WTC11 (cell line): Measurements from ENCODE around the gene FKBP10.

Experiments used
- ATF1 ChIP-seq: sonication (generic); formaldehyde crosslinking; IDR thresholded peaks from 2 replicates; pipeline ENCODE4 v1.8.1; 2023; ENCODE audit warnings: mild to moderate bottlenecking, moderate library complexity, missing genetic modification reagents
- JAZF1 ChIP-seq: fragments of 250-450 bp; sonication (Bioruptor Pico); IDR thresholded peaks from 2 replicates; pipeline ENCODE4 v1.9.0; 2021; ENCODE audit warnings: moderate library complexity, mild to moderate bottlenecking, inconsistent platforms
- MXD4 ChIP-seq: fragments of 250-450 bp; sonication (Bioruptor Pico); IDR thresholded peaks from 2 replicates; pipeline ENCODE4 v1.8.0; 2021; ENCODE audit warnings: mild to moderate bottlenecking, moderate library complexity, borderline replicate concordance
- SMAD3 ChIP-seq: sonication (generic); formaldehyde crosslinking; IDR thresholded peaks from 2 replicates; pipeline ENCODE4 v1.8.0; 2022; ENCODE audit warnings: missing genetic modification reagents, mild to moderate bottlenecking, borderline replicate concordance
- ZNF263 ChIP-seq: sonication (generic); formaldehyde crosslinking; IDR thresholded peaks from 2 replicates; pipeline ENCODE4 v1.8.1; 2022; ENCODE audit warnings: low read depth, mild to moderate bottlenecking, moderate library complexity, missing genetic modification reagents
- TF ChIP-seq, protein P1 (sequence below): fragments of 200-600 bp; IDR thresholded peaks from 2 replicates; pipeline ENCODE4 v1.8.0; 2022; ENCODE audit warnings: antibody characterized with exemption
- TF ChIP-seq, protein P2 (sequence below): sonication (generic); formaldehyde crosslinking; conservative IDR thresholded peaks from 2 replicates; pipeline ENCODE4 v1.8.1; 2022; ENCODE audit warnings: mild to moderate bottlenecking, missing genetic modification reagents

DNA sequence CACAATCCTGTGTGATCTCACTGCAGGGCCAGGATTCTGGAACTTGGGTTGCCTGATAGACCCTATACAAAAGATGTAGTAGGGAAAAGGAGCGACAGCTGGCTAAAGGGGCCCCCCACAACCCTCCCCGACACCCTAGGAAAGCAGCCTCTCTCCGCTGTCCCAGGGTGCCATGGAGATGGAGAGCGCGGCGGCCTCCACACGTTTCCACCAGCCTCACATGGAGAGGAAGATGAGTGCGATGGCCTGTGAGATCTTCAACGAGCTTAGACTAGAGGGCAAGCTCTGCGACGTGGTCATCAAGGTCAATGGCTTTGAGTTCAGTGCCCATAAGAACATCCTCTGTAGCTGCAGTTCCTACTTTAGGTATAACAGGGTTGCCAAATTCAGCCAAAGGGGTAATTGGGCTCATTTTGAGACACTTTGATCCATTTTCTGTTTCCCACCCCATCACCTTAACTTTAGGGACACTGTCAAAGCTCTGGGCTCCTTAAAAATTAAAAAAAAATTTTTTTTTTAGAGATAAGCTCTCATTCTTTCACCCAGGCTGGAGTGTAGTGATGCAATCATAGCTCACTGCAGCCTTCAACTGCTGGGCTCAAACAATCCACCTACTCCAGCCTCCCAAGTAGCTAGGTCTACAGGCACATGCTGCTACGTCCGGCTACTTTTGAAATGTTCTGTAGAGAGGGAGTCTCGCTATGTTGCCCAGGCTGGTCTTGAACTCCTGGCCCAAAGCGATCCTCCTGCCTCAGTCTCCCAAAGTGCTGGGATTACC, 25.1 kb downstream of the FKBP10 start, which contains the start of gene KLHL10:
- TF ChIP-seq ZNF263 (CRISPR knock-in tag) = no peak
- TF ChIP-seq SMAD3 = no peak
- TF ChIP-seq, protein P1, sequence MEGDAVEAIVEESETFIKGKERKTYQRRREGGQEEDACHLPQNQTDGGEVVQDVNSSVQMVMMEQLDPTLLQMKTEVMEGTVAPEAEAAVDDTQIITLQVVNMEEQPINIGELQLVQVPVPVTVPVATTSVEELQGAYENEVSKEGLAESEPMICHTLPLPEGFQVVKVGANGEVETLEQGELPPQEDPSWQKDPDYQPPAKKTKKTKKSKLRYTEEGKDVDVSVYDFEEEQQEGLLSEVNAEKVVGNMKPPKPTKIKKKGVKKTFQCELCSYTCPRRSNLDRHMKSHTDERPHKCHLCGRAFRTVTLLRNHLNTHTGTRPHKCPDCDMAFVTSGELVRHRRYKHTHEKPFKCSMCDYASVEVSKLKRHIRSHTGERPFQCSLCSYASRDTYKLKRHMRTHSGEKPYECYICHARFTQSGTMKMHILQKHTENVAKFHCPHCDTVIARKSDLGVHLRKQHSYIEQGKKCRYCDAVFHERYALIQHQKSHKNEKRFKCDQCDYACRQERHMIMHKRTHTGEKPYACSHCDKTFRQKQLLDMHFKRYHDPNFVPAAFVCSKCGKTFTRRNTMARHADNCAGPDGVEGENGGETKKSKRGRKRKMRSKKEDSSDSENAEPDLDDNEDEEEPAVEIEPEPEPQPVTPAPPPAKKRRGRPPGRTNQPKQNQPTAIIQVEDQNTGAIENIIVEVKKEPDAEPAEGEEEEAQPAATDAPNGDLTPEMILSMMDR = no peak
- TF ChIP-seq, protein P2, sequence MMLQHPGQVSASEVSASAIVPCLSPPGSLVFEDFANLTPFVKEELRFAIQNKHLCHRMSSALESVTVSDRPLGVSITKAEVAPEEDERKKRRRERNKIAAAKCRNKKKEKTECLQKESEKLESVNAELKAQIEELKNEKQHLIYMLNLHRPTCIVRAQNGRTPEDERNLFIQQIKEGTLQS = no peak
- TF ChIP-seq MXD4 (CRISPR knock-in tag) = no peak
- no peak for TF ChIP-seq JAZF1 (CRISPR knock-in tag)
- no peak for TF ChIP-seq ATF1 (CRISPR knock-in tag)
